ENCODE measurements around the gene TTC19. TPM values are rescaled to one million over a fixed set of nuclear protein-coding genes. Genes with fewer than 3 reads are reported as not detected.
A peak's percentile ranks its signal among the peaks of the same experiment; 100 is the strongest.

TTC19 gene
- total RNA-seq, 2 donors from 2014 or later, result 46.9 to 49.0 TPM

- Mint-ChIP-seq H3K27me3 (no peaks in the 10 kb centered on the region), H3K4me3 (no peak overlapping the region), H3K36me3 (ENCODE audit: low read depth) (peaks cover 4% of the 10 kb centered on the region), H3K4me1 (peaks cover 27% of the 10 kb centered on the region), H3K27ac (no peak overlapping the region)
- ATAC-seq, result no peak
- H3K9me3 ChIP-seq (ENCODE audit: control insufficient read depth, low read length, poor library complexity, severe bottlenecking), result no peaks in the 10 kb centered on the region
- DNase-seq, result no peak
Observed at GRCh38 chr17:16023881-16024280, 24.3 kb downstream of the TTC19 start.

- Mint-ChIP-seq H3K27ac (peak overlapping the region; percentile 37), H3K4me1 (peaks cover 27% of the 10 kb centered on the region), H3K36me3 (ENCODE audit: low read depth) (peaks cover 4% of the 10 kb centered on the region), H3K27me3 (no peaks in the 10 kb centered on the region), H3K4me3 (no peak overlapping the region)
- H3K9me3 ChIP-seq (ENCODE audit: control insufficient read depth, low read length, poor library complexity, severe bottlenecking), result no peaks in the 10 kb centered on the region
- DNase-seq, result no peak
- ATAC-seq, result no peak
Observed at GRCh38 chr17:16025202-16025601, 25.6 kb downstream of the TTC19 start.

GRCh38 chr17:16026895-16027294 lies 27.3 kb downstream of the TTC19 start:
- no peaks in the 10 kb centered on the region for H3K9me3 ChIP-seq (ENCODE audit: control insufficient read depth, low read length, poor library complexity, severe bottlenecking)
- ATAC-seq, result no peak

GRCh38 chr17:16027708-16028584 lies 28.3 kb downstream of the TTC19 start:
- Mint-ChIP-seq H3K36me3 (ENCODE audit: low read depth) (peaks cover 4% of the 10 kb centered on the region), H3K4me3 (no peak overlapping the region), H3K27me3 (no peaks in the 10 kb centered on the region), H3K4me1 (peaks cover 19% of the 10 kb centered on the region), H3K27ac (peak overlapping the region; percentile 84)
- no peaks in the 10 kb centered on the region for H3K9me3 ChIP-seq (ENCODE audit: control insufficient read depth, low read length, poor library complexity, severe bottlenecking)
- ATAC-seq, result peak; percentile 86
- DNase-seq, result no peak

More at GRCh38 chr17:16026895-16027294, 27.3 kb downstream of the TTC19 start:
- DNase-seq, result no peak
- Mint-ChIP-seq H3K4me1 (peaks cover 21% of the 10 kb centered on the region), H3K36me3 (ENCODE audit: low read depth) (peaks cover 4% of the 10 kb centered on the region), H3K4me3 (no peak overlapping the region), H3K27me3 (no peaks in the 10 kb centered on the region), H3K27ac (no peak overlapping the region)

- H3K4me3 Mint-ChIP-seq, result no peak overlapping the region
- H3K27me3 Mint-ChIP-seq, result no peaks in the 10 kb centered on the region
- H3K4me1 Mint-ChIP-seq, result peaks cover 17% of the 10 kb centered on the region
- H3K9me3 ChIP-seq (ENCODE audit: control insufficient read depth, low read length, poor library complexity, severe bottlenecking), result no peaks in the 10 kb centered on the region
- peaks cover 2% of the 10 kb centered on the region for H3K36me3 Mint-ChIP-seq (ENCODE audit: low read depth)
- H3K27ac Mint-ChIP-seq, result peak overlapping the region; percentile 61
- DNase-seq (no peak), ATAC-seq (no peak)
Observed at GRCh38 chr17:16033729-16034349, 34.2 kb downstream of the TTC19 start.

GRCh38 chr17:16036261-16036660 lies 36.6 kb downstream of the TTC19 start:
- Mint-ChIP-seq H3K36me3 (ENCODE audit: low read depth) (peaks cover 2% of the 10 kb centered on the region), H3K27ac (no peak overlapping the region)
- no peak for ATAC-seq

GRCh38 chr17:16037636-16038035 lies 38.0 kb downstream of the TTC19 start:
- Mint-ChIP-seq H3K4me1 (peaks cover 20% of the 10 kb centered on the region), H3K4me3 (no peak overlapping the region), H3K27ac (no peak overlapping the region), H3K36me3 (ENCODE audit: low read depth) (peaks cover 4% of the 10 kb centered on the region), H3K27me3 (no peaks in the 10 kb centered on the region)
- no peaks in the 10 kb centered on the region for H3K9me3 ChIP-seq (ENCODE audit: control insufficient read depth, low read length, poor library complexity, severe bottlenecking)
- ATAC-seq, result no peak
- no peak for DNase-seq

More at GRCh38 chr17:16036261-16036660, 36.6 kb downstream of the TTC19 start:
- DNase-seq, result no peak
- no peaks in the 10 kb centered on the region for H3K9me3 ChIP-seq (ENCODE audit: control insufficient read depth, low read length, poor library complexity, severe bottlenecking)
- Mint-ChIP-seq H3K27me3 (no peaks in the 10 kb centered on the region), H3K4me3 (no peak overlapping the region), H3K4me1 (peaks cover 17% of the 10 kb centered on the region)

GRCh38 chr17:16040710-16041251 lies 41.2 kb downstream of the TTC19 start:
- Mint-ChIP-seq H3K36me3 (ENCODE audit: low read depth) (peaks cover 12% of the 10 kb centered on the region), H3K27ac (no peak overlapping the region), H3K27me3 (no peaks in the 10 kb centered on the region), H3K4me3 (no peak overlapping the region), H3K4me1 (peaks cover 20% of the 10 kb centered on the region)
- ATAC-seq (no peak), DNase-seq (no peak)
- no peaks in the 10 kb centered on the region for H3K9me3 ChIP-seq (ENCODE audit: control insufficient read depth, low read length, poor library complexity, severe bottlenecking)

GRCh38 chr17:16044487-16044886 lies 44.9 kb downstream of the TTC19 start:
- no peaks in the 10 kb centered on the region for H3K9me3 ChIP-seq (ENCODE audit: control insufficient read depth, low read length, poor library complexity, severe bottlenecking)
- ATAC-seq (no peak), DNase-seq (no peak)
- Mint-ChIP-seq H3K4me1 (peaks cover 7% of the 10 kb centered on the region), H3K36me3 (ENCODE audit: low read depth) (peaks cover 17% of the 10 kb centered on the region), H3K4me3 (no peak overlapping the region), H3K27ac (peak overlapping the region; percentile 79), H3K27me3 (no peaks in the 10 kb centered on the region)

GRCh38 chr17:16046966-16047365 lies 47.3 kb downstream of the TTC19 start:
- no peak for ATAC-seq
- no peaks in the 10 kb centered on the region for H3K27me3 Mint-ChIP-seq
- H3K4me1 Mint-ChIP-seq, result peaks cover 7% of the 10 kb centered on the region
- no peaks in the 10 kb centered on the region for H3K9me3 ChIP-seq (ENCODE audit: control insufficient read depth, low read length, poor library complexity, severe bottlenecking)
- H3K36me3 Mint-ChIP-seq (ENCODE audit: low read depth), result peaks cover 21% of the 10 kb centered on the region
- peak overlapping the region; percentile 75 for H3K27ac Mint-ChIP-seq
- no peak for DNase-seq
- no peak overlapping the region for H3K4me3 Mint-ChIP-seq

- DNase-seq, result no peak
- no peaks in the 10 kb centered on the region for H3K9me3 ChIP-seq (ENCODE audit: control insufficient read depth, low read length, poor library complexity, severe bottlenecking)
- Mint-ChIP-seq H3K27me3 (no peaks in the 10 kb centered on the region), H3K27ac (peak overlapping the region; percentile 67), H3K4me3 (no peak overlapping the region), H3K4me1 (peaks cover 12% of the 10 kb centered on the region), H3K36me3 (ENCODE audit: low read depth) (peaks cover 19% of the 10 kb centered on the region)
- no peak for ATAC-seq
Observed at GRCh38 chr17:16048811-16049449, 49.3 kb downstream of the TTC19 start.

GRCh38 chr17:16050844-16051243 lies 51.2 kb downstream of the TTC19 start:
- H3K9me3 ChIP-seq (ENCODE audit: control insufficient read depth, low read length, poor library complexity, severe bottlenecking), result no peaks in the 10 kb centered on the region
- ATAC-seq (no peak), DNase-seq (no peak)
- Mint-ChIP-seq H3K36me3 (ENCODE audit: low read depth) (peaks cover 19% of the 10 kb centered on the region), H3K27ac (no peak overlapping the region), H3K4me3 (no peak overlapping the region), H3K27me3 (no peaks in the 10 kb centered on the region), H3K4me1 (peaks cover 14% of the 10 kb centered on the region)

- DNase-seq (no peak), ATAC-seq (no peak)
- Mint-ChIP-seq H3K4me1 (peaks cover 13% of the 10 kb centered on the region), H3K27me3 (no peaks in the 10 kb centered on the region), H3K36me3 (ENCODE audit: low read depth) (peaks cover 17% of the 10 kb centered on the region), H3K4me3 (no peak overlapping the region), H3K27ac (no peak overlapping the region)
- H3K9me3 ChIP-seq (ENCODE audit: control insufficient read depth, low read length, poor library complexity, severe bottlenecking), result no peaks in the 10 kb centered on the region
Observed at GRCh38 chr17:16052486-16052885, 52.9 kb downstream of the TTC19 start.

Measured in T-helper 17 cell (primary cell).